Measurements from ENCODE around the gene LRCH1.

GRCh38 chr13:46745062-46745461 is 192.1 kb downstream of the LRCH1 start:
- TF ChIP-seq CTCF (conservative IDR thresholded peaks at IDR 0.05 in 1 of 2, IDR thresholded peaks at IDR 0.05 in 1 of 2; ENCODE audit: low read depth in 1 of 2, low read length in 2 of 2) (no peak), EZH2 (IDR thresholded peaks at IDR 0.05; ENCODE audit: low read length, missing control alignments) (no peak)

Data from fibroblast of lung (primary cell).